Tibial artery (tissue), 4 donors: ENCODE measurements around the gene SAMD4B.

ENCODE experiments used
- DNase-seq, 2 donors: peaks; one replicate each; pipeline ENCODE4 v3.0.0-alpha.2; 2019
- H3K27ac ChIP-seq, 2 donors: fragments of 200-600 bp; sonication (generic) in 1 of 2; 1 replicate in 1 of 2; 2 replicates in 1 of 2; pipeline ENCODE4 v1.5.1; 2018 to 2019; ENCODE audit warnings: mild to moderate bottlenecking in 1 of 2
- H3K27me3 ChIP-seq, 2 donors: fragments of 200-600 bp; sonication (generic) in 1 of 2; one replicate each; pipeline versions ENCODE4 v1.5.1 to v1.6.0; 2016 to 2019
- H3K36me3 ChIP-seq, 3 donors: fragments of 200-600 bp; sonication (generic) in 2 of 3; one replicate each; pipeline ENCODE4 v1.5.1; 2016 to 2019; ENCODE audit warnings: mild to moderate bottlenecking in 2 of 3
- H3K4me1 ChIP-seq, 4 donors: fragments of 200-600 bp; sonication (generic) in 2 of 4; 1 replicate in 3 of 4; 2 replicates in 1 of 4; pipeline ENCODE4 v1.5.1; 2016 to 2019
- H3K4me3 ChIP-seq, 2 donors: fragments of 200-600 bp; sonication (generic) in 1 of 2; 1 replicate in 1 of 2; 2 replicates in 1 of 2; pipeline ENCODE4 v1.5.1; 2018 to 2019; ENCODE audit warnings: mild to moderate bottlenecking in 2 of 2
- H3K9me3 ChIP-seq, 3 donors: fragments of 200-600 bp; sonication (generic) in 1 of 3; one replicate each; pipeline ENCODE4 v1.5.1; 2016 to 2019
- CTCF ChIP-seq, 2 experiments: fragments of 200-600 bp in 1 of 2; fragments of 450-650 bp in 1 of 2; IDR thresholded peaks; one replicate each; pipeline ENCODE4 v1.5.1; 2017 to 2019; ENCODE audit warnings: antibody characterized with exemption in 2 of 2, mild to moderate bottlenecking in 1 of 2, moderate library complexity in 1 of 2
- intact Hi-C: fragments of 100-400 bp; cut with DNase I; formaldehyde crosslinking; loops from one replicate; pipeline ENCODE4 v1.15.0; 2023; ENCODE audit warnings: low total_unique reads

SAMD4B gene

GRCh38 chr19:39342647-39343305, 555 bp downstream of the SAMD4B start:
- peak overlapping the region; percentile 81 to 96 for H3K4me3 ChIP-seq
- peak in 1 of 2 donors; percentile 73 for DNase-seq
- H3K36me3 ChIP-seq, result no peaks in the 10 kb centered on the region
- no peak for TF ChIP-seq CTCF (IDR thresholded peaks at IDR 0.05)
- peak overlapping the region; percentile 84 to 91 for H3K27ac ChIP-seq
- peaks cover 0 to 57% (median 51%) of the 10 kb centered on the region in 4 donors for H3K4me1 ChIP-seq
- intact Hi-C loops, result loop anchor here (5.0 kb wide), 1 partner anchor 215 kb away; the partner anchor contains the start of gene PAK4
- H3K9me3 ChIP-seq, result no peaks in the 10 kb centered on the region
- H3K27me3 ChIP-seq, result no peaks in the 10 kb centered on the region

DNA sequence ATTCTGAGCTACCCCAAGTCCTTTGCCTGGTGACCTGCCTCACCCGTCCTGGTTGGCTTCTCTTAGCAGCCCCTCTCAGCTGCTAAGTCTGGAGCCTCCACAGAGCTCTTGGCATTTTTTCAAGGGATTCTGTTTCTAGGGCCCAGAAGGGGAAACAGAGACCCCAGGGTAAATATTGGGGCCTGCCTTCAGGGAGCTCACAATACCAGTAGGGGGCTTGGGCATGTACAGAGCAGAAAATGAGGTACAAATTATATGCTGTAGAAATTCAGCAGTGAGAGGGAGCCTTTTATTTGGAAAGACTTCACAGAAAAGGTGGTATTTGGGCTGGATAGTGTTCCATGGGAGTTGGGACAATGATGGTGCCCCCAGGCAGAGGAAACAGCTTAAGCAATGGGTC, 3.7 kb downstream of the SAMD4B start:
- H3K4me3 ChIP-seq, result no peak overlapping the region
- H3K9me3 ChIP-seq, result no peaks in the 10 kb centered on the region
- H3K27me3 ChIP-seq, result no peaks in the 10 kb centered on the region
- H3K4me1 ChIP-seq, result peaks cover 0 to 51% (median 48%) of the 10 kb centered on the region in 4 donors
- no peak for TF ChIP-seq CTCF (IDR thresholded peaks at IDR 0.05)
- intact Hi-C loops, result no loop called here
- no peak for DNase-seq
- peaks cover 0 to 30% (median 0%) of the 10 kb centered on the region in 3 donors for H3K36me3 ChIP-seq
- H3K27ac ChIP-seq, result no peak overlapping the region

DNA sequence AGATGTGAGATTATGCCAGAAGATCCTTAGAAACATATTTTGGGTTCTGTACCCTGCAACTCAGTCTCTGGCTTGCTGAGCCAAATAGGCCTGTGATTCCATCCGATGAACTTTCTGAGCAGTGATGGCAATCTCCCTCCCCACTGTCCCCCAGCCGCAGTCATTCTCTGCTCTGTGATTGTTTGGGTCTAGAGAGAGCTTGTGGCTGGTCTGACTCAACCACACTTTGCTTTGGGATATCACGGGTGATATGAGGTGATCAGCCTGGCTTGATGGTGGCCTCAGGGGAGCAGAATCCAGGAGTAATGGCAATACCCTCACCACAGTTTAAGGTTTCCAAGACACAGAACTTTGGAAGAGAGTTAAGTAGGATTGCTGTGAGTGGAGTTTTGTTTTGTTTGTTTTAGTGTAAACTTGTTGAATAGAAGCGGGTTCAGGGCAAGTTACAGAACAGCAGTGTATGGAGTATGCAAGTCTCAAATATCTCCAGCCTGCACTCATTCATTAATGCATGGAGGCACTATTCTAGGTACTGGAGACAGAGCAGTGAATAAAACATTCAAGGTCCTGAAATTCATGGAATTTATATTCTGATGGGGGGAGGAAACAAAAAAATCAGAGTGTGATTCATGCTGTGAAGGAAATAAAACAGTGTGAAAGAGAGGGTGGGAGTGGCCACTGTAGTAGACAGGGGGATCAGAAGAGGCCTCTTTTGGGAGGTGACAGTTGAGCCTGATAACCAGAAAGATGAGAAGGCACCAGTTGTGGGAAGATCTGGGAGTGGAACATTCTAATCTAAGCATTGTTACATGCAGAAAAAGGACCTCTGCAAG, 5.3 kb downstream of the SAMD4B start:
- Histone ChIP-seq H3K4me3 (no peak overlapping the region), H3K36me3 (peaks cover 0 to 44% (median 10%) of the 10 kb centered on the region in 3 donors), H3K27ac (no peak overlapping the region), H3K27me3 (no peaks in the 10 kb centered on the region), H3K9me3 (no peaks in the 10 kb centered on the region), H3K4me1 (peaks cover 0 to 48% (median 44%) of the 10 kb centered on the region in 4 donors)
- no peak for DNase-seq
- intact Hi-C loops, result no loop called here
- TF ChIP-seq CTCF (IDR thresholded peaks at IDR 0.05), result no peak

DNA sequence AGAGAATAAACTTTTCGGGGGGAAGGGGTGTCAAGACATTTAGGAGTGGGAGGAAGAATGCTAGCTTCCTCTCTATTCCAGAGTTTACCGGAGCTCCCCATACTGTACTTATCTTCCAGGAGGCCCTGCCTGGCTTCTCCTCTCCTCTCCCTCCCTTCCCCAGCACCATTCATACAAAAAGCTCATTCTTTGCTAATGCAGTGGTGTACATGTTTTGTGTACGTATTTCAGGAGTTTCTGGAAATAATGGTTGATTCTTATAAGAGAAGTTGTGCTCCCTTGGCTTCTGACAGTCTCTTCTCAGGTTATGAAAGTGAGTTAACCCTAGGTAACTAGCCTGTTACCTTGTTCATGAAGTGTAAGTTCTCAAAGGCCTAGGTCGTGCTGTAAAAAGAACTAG, 7.1 kb downstream of the SAMD4B start:
- DNase-seq, result no peak
- Histone ChIP-seq H3K4me3 (no peak overlapping the region), H3K27ac (no peak overlapping the region), H3K36me3 (peaks cover 9 to 59% (median 22%) of the 10 kb centered on the region in 3 donors), H3K9me3 (no peaks in the 10 kb centered on the region), H3K27me3 (no peaks in the 10 kb centered on the region), H3K4me1 (peaks cover 0 to 32% (median 28%) of the 10 kb centered on the region in 4 donors)
- TF ChIP-seq CTCF (IDR thresholded peaks at IDR 0.05), result no peak
- intact Hi-C loops, result no loop called here

DNA sequence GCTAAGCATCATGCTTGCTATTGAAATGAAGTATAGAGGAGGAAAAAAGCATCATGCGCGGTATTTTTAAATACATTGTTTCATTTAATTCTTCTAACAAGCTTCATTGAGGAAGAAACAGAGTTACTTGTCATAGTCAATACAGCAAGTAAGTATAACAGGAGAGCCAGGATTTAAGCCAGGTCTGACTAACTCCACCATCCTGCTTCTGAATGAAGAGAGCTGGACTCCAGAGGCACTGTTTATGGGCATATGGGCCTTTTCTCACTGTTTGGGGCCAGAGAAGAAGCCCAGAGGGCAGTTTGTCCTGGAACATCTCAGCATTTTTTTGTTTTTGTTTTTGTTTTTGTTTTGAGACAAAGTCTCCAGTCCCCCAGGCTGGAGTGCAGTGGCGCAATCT, 7.9 kb downstream of the SAMD4B start:
- intact Hi-C loops, result no loop called here
- peaks cover 0 to 24% (median 21%) of the 10 kb centered on the region in 4 donors for H3K4me1 ChIP-seq
- no peaks in the 10 kb centered on the region for H3K9me3 ChIP-seq
- TF ChIP-seq CTCF (IDR thresholded peaks at IDR 0.05), result no peak
- H3K27ac ChIP-seq, result no peak overlapping the region
- no peak for DNase-seq
- H3K4me3 ChIP-seq, result no peak overlapping the region
- H3K27me3 ChIP-seq, result no peaks in the 10 kb centered on the region
- peaks cover 17 to 66% (median 30%) of the 10 kb centered on the region in 3 donors for H3K36me3 ChIP-seq
